ENCODE measurements around the gene ZSCAN22. TPM values are rescaled to one million over a fixed set of nuclear protein-coding genes. Genes with fewer than 3 reads are reported as not detected.
A peak's percentile ranks its signal among the peaks of the same experiment; 100 is the strongest.

The ZSCAN22 gene
- total and polyA plus RNA-seq, 2 of the 13 experiments (the other 11 are each of a cell fraction or from before 2014, with no cell fraction given) = 2.5 to 3.5 TPM

GRCh38 chr19:58326914-58327726 lies at the start of gene ZSCAN22 (continued):
- TF ChIP-seq PRDM4 (CRISPR knock-in tag; IDR thresholded peaks at IDR 0.05; ENCODE audit: borderline replicate concordance) = no peak
- no peak for TF ChIP-seq NR3C1 (CRISPR knock-in tag; IDR thresholded peaks at IDR 0.05)
- peak; percentile 53; the same call in 1 of the 2 replicates for TF ChIP-seq ZNF780A (CRISPR knock-in tag; IDR thresholded peaks at IDR 0.05)
- TF ChIP-seq ZNF672 (CRISPR knock-in tag; IDR thresholded peaks at IDR 0.05) = peak; percentile 64
- no peak for TF ChIP-seq ZNF430 (CRISPR knock-in tag; IDR thresholded peaks at IDR 0.05)
- TF ChIP-seq, protein P1, sequence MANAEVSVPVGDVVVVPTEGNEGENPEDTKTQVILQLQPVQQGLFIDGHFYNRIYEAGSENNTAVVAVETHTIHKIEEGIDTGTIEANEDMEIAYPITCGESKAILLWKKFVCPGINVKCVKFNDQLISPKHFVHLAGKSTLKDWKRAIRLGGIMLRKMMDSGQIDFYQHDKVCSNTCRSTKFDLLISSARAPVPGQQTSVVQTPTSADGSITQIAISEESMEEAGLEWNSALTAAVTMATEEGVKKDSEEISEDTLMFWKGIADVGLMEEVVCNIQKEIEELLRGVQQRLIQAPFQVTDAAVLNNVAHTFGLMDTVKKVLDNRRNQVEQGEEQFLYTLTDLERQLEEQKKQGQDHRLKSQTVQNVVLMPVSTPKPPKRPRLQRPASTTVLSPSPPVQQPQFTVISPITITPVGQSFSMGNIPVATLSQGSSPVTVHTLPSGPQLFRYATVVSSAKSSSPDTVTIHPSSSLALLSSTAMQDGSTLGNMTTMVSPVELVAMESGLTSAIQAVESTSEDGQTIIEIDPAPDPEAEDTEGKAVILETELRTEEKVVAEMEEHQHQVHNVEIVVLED (CRISPR knock-in tag; IDR thresholded peaks at IDR 0.05; ENCODE audit: borderline replicate concordance) = peak; percentile 97
- TF ChIP-seq NR1H2 (CRISPR knock-in tag; IDR thresholded peaks at IDR 0.05; ENCODE audit: borderline replicate concordance, low read depth) = peak; percentile 54; the same call in 1 of the 2 replicates
- TF ChIP-seq NFATC3 (CRISPR knock-in tag; IDR thresholded peaks at IDR 0.05) = no peak
- peak; percentile 73; the same call in 1 of the 2 replicates for TF ChIP-seq ZNF503 (CRISPR knock-in tag; IDR thresholded peaks at IDR 0.05)
- peak; percentile 80 for TF ChIP-seq TAF1 (CRISPR knock-in tag; IDR thresholded peaks at IDR 0.05)
- TF ChIP-seq FOSL2 (CRISPR knock-in tag; IDR thresholded peaks at IDR 0.05) = peak; percentile 45; the same call in 1 of the 2 replicates
- TF ChIP-seq, protein P2, sequence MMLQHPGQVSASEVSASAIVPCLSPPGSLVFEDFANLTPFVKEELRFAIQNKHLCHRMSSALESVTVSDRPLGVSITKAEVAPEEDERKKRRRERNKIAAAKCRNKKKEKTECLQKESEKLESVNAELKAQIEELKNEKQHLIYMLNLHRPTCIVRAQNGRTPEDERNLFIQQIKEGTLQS (CRISPR knock-in tag; IDR thresholded peaks at IDR 0.05) = 0 out of 2 replicates have a peak, but pooled peaks have one; percentile 59
- TF ChIP-seq, protein P3, sequence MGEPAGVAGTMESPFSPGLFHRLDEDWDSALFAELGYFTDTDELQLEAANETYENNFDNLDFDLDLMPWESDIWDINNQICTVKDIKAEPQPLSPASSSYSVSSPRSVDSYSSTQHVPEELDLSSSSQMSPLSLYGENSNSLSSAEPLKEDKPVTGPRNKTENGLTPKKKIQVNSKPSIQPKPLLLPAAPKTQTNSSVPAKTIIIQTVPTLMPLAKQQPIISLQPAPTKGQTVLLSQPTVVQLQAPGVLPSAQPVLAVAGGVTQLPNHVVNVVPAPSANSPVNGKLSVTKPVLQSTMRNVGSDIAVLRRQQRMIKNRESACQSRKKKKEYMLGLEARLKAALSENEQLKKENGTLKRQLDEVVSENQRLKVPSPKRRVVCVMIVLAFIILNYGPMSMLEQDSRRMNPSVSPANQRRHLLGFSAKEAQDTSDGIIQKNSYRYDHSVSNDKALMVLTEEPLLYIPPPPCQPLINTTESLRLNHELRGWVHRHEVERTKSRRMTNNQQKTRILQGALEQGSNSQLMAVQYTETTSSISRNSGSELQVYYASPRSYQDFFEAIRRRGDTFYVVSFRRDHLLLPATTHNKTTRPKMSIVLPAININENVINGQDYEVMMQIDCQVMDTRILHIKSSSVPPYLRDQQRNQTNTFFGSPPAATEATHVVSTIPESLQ (CRISPR knock-in tag; conservative IDR thresholded peaks at IDR 0.05) = no peak
- peak; percentile 88 for TF ChIP-seq CREB1 (IDR thresholded peaks at IDR 0.05)
- TF ChIP-seq CREB1 (CRISPR knock-in tag; IDR thresholded peaks at IDR 0.05) = peak; percentile 97
- 0 out of 2 replicates have a peak, but pooled peaks have one; percentile 53 for TF ChIP-seq NCOR1 (IDR thresholded peaks at IDR 0.05; ENCODE audit: borderline replicate concordance, low read length)
- TF ChIP-seq ZNF343 (CRISPR knock-in tag; IDR thresholded peaks at IDR 0.05) = peak; percentile 62; the same call in 1 of the 2 replicates
- no peak; the same call in 1 of the 2 replicates for TF ChIP-seq ZNF720 (CRISPR knock-in tag; IDR thresholded peaks at IDR 0.05)
- peak; percentile 93; the same call in 1 of the 2 replicates for TF ChIP-seq ZNF674 (CRISPR knock-in tag; IDR thresholded peaks at IDR 0.05; ENCODE audit: low read depth)
- TF ChIP-seq CBX2 (IDR thresholded peaks at IDR 0.05; ENCODE audit: low read depth, low read length) = no peak
- no peak for TF ChIP-seq CBX2 (CRISPR knock-in tag; IDR thresholded peaks at IDR 0.05; ENCODE audit: low read depth)
- TF ChIP-seq ZNF446 (CRISPR knock-in tag; IDR thresholded peaks at IDR 0.05) = no peak
